HG02943 (cell line): ENCODE data around the gene TSPAN1.
"Not testable (repeated sequence)": the region's sequence is repeated elsewhere in the genome, so short reads cannot be mapped to it uniquely, and the experiment has no call there.

Source experiments
- ATAC-seq: cut with Tn5 transposase; IDR thresholded peaks from one replicate; pipeline ENCODE4 v1.9.1; 2021; ENCODE audit warnings: mild to moderate bottlenecking, low read depth, moderate library complexity; ENCODE audit not compliant: unreplicated experiment

The TSPAN1 gene

DNA sequence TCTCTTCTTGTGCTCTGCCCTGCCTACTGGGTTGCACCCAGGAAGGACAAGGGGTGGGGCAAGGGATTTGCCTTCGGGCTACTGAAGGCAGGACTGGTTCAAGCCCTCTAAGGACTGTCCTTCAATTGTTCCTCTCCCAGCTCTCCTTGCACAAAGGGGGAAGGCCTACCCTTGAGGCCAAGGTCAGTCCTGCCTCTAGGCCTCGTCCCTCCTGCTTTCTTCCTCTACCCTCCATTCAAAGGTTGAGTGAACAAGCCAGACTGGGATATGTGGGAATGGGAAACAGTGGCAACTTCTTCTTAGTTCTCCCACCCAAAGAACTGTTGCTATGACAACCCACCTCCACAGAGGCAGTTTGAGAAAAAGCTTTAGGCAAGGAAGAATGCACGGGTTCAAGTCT is 30.9 kb downstream of the TSPAN1 start:
- ATAC-seq: no peak

DNA sequence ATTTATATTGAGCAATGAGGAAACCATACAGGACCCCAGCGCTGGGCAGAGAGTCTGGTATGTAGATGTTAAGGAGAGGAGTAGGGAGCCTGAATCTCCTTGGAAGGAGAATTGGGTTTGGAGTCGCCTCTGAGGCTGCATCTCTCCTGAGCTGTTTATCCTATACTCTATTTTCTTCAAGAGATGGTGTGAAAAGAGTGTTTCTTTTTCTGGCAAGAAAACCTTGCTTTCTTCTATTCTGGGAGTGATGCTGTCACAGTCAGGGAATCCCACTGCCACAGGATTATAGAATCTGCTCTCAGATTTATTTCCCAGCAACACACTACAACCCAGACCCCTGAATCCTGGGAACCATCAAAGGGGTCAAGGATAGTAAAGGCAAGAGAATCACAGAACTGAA is 31.5 kb downstream of the TSPAN1 start:
- no peak for ATAC-seq

DNA sequence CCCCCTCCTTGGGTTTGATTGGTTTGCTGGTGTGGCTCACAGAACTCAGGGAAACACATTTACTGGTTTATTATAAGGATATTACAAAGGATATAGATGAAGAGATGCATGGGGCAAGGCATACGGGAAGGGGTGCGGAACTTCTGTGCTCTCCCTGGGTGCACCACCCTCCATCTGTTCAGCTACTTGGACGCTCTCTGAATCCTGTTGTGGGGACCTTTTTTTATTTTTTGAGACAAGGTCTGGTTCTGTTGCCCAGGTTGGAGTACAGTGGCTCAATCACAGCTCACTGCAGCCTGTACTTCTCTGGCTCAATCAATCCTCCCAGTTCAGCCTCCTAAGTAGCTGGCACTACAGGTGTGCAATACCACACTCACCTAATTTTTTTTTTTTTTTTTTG is 35.7 kb downstream of the TSPAN1 start:
- no peak for ATAC-seq

DNA sequence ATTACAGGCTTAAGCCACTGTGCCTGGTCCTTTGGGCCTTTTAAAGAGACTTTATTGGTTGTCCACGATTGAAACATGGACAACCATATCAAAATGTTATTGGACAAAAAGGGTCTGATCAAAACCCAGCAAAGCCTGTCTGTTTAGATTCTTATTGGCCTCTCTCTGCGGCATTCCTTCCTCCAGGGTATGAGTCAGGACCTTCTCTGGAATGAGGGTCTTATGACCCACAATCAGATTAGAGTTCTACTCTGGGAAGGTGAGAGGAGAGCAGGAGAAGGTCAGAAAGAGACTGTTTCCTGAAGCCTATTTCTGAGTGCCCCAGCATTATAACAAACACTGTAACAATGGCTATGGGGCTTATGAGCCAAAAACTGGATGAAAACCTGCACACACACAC is 36.2 kb downstream of the TSPAN1 start:
- ATAC-seq: no peak

DNA sequence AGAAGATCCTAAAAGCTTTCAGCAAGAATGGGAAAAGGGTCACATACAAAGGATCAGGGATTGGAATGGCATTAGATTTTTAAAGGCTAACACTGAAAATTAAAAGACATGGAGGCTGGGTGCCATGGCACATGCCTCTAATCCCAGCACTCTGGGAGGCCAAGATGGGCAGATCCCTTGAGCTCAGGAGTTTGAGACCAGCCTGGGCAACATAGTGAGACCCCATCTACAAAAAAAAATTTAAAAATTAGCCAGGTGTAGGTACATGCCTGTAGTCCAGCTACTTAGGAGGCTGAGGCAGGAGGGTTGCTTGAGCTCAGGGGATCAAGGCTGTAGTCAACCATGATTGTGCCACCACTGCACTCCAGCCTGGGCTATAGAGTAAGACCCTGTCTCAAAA is 40.6 kb downstream of the TSPAN1 start:
- ATAC-seq: no peak

DNA sequence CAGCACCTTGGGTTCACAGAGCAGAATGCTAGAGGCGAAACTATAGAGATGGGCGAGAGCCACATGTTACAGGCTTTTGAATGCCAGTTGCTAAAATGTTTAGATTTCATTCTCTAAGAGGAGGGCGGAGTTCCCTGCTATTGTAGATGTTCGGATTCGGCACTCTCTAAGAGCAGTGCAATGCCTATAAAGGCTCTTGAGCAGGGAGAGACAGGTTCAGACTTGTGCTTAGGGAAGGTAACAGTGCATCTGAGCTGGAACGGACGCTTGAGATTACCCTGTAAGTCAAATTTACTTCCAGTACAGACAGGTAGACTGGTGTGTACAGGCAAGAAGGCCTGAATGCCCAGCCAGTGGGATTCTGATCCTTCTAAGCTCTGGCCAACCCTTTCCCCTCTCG is 43.6 kb downstream of the TSPAN1 start:
- no peak for ATAC-seq

GRCh38 chr1:46219551-46220520 is 44.9 kb downstream of the TSPAN1 start:
- no peak for ATAC-seq

DNA sequence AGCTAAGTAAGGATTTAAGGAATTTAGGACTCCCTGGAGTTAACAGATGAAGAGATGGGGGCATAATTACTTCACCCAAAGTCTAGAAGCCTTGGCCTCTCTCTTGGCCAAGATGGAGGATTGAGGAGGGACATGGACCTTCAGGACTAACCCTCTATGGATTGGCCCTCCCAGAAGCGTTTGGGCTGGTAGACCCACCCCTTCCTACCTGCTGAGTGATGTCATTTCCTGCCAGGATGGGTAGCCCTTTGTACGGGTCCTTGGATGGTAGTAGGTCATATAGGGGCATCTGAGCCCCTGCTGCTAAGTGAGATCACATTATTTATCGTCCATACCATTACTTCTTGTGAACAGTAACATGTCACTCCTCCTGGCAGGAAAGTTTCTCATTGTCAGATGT is 45.9 kb downstream of the TSPAN1 start:
- no peak for ATAC-seq

DNA sequence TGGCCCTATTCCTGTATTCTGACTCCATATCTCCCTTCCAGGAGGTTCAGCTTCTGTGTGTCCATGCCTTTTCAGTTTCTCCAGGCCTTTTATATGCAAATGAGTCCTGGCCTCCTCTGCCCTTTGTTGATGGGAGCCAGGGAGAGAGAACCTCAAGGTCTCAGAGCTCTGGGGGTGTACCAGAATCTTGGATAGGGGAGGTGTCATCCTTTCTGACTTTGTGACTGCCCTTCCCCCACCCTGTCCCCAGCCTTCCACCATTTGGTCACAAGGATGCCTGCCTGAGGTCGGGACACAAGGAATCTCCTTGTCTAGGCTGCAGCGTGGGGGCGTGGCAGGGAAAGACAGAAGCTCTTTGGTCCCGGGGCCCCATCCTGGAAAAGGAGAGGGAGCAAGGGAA is 46.9 kb downstream of the TSPAN1 start:
- no peak for ATAC-seq

- ATAC-seq: not testable (repeated sequence)
These were observed 48.2 kb downstream of the TSPAN1 start for GRCh38 chr1:46223055-46223454.

DNA sequence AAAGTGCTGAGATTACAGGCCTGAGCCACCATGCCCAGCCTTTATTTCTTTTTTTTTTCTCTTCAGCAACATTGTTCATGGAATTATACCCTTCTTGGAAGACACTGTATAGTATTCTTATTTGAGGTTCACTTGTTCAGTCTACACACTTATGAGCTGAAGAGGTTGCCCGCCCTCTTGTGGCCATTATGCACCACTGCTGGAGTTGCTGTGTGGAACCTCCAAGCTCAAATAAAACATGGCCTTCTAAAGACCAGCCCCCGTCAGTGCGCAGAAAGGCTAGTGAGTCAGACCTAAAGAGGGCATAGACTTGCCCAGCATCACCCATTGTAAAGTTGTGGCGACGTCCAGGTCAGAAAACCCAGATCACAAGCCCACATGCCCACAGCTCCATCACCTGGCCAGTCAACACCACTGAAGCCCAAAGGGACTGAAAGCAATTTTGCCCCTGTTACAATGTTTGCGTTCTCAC is 48.6 kb downstream of the TSPAN1 start:
- no peak for ATAC-seq

GRCh38 chr1:46224966-46225365 is 50.1 kb downstream of the TSPAN1 start:
- ATAC-seq: no peak

DNA sequence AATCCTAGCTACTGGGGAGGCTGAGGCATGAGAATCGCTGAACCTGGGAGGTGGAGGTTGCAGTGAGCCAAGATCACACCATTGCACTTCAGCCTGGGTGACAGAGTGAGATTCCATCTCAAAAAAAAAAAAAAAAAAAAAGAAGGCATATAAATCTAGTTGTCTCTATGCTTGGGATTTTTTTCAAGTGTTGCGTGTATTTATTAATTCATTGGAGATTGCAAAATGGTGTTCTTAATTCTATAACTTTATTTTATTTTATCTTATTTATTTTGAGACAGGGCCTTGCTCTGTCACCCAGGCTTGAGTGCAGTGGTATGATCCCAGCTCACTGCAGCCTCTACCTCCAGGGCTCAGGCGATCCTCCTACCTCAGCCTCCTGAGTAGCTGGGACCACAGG is 56.3 kb downstream of the TSPAN1 start:
- ATAC-seq: not testable (repeated sequence)
